Hepatocyte (in vitro differentiated cells): ENCODE measurements around the gene KCNQ1. TPM values are rescaled to one million over a fixed set of nuclear protein-coding genes. Genes with fewer than 3 reads are reported as not detected.

ENCODE experiments used
- DNase-seq: peaks from one replicate; pipeline ENCODE4 v3.0.0-alpha.2; 2016; ENCODE audit warnings: low spot score
- H2AFZ ChIP-seq: fragments of 200-600 bp; sonication (generic); 2 replicates; pipeline ENCODE4 v1.6.0; 2016; ENCODE audit warnings: antibody characterized with exemption, mild to moderate bottlenecking
- H3K27ac ChIP-seq: fragments of 200-600 bp; sonication (generic); 2 replicates; pipeline ENCODE4 v1.5.1; 2016; ENCODE audit warnings: mild to moderate bottlenecking
- H3K27me3 ChIP-seq: fragments of 200-600 bp; sonication (generic); 2 replicates; pipeline ENCODE4 v1.6.1; 2016
- H3K36me3 ChIP-seq: fragments of 200-600 bp; sonication (generic); replicated peaks from 2 replicates; pipeline ENCODE4 v1.5.1; 2016; ENCODE audit warnings: low read depth; ENCODE audit not compliant: insufficient read depth
- H3K4me1 ChIP-seq: fragments of 200-600 bp; sonication (generic); 2 replicates; pipeline ENCODE4 v1.5.1; 2016; ENCODE audit warnings: mild to moderate bottlenecking, moderate library complexity; ENCODE audit not compliant: insufficient read depth
- H3K4me2 ChIP-seq: fragments of 200-600 bp; sonication (generic); 2 replicates; pipeline ENCODE4 v1.6.0; 2016
- H3K4me3 ChIP-seq: fragments of 200-600 bp; sonication (generic); 2 replicates; pipeline ENCODE4 v1.5.1; 2016; ENCODE audit warnings: mild to moderate bottlenecking
- H3K79me2 ChIP-seq: fragments of 200-600 bp; sonication (generic); 2 replicates; pipeline ENCODE4 v1.6.0; 2017; ENCODE audit warnings: mild to moderate bottlenecking
- H3K9me2 ChIP-seq: fragments of 200-600 bp; sonication (generic); replicated peaks from 2 replicates; pipeline ENCODE4 v1.6.0; 2017; ENCODE audit warnings: mild to moderate bottlenecking; ENCODE audit not compliant: insufficient read depth
- H3K9me3 ChIP-seq: fragments of 200-600 bp; sonication (generic); 2 replicates; pipeline ENCODE4 v1.5.1; 2016; ENCODE audit warnings: low read depth, mild to moderate bottlenecking
- H4K20me1 ChIP-seq: fragments of 200-600 bp; sonication (generic); 2 replicates; pipeline ENCODE4 v1.6.0; 2016; ENCODE audit warnings: mild to moderate bottlenecking; ENCODE audit not compliant: insufficient read depth, poor library complexity, severe bottlenecking
- CTCF ChIP-seq: fragments of 200-600 bp; sonication (generic); IDR thresholded peaks from 2 replicates; pipeline ENCODE4 v1.5.1; 2016; ENCODE audit warnings: antibody characterized with exemption, mild to moderate bottlenecking; ENCODE audit not compliant: poor library complexity
- EZH2 ChIP-seq: fragments of 200-600 bp; sonication (generic); IDR thresholded peaks from 2 replicates; pipeline ENCODE4 v1.6.1; 2016; ENCODE audit warnings: antibody characterized with exemption, mild to moderate bottlenecking, borderline replicate concordance
- EZH2phosphoT487 ChIP-seq: fragments of 200-600 bp; sonication (generic); IDR thresholded peaks from one replicate; pipeline ENCODE4 v1.6.1; 2018; ENCODE audit warnings: antibody characterized with exemption, mild to moderate bottlenecking, low read depth, moderate library complexity; ENCODE audit not compliant: unreplicated experiment, severe bottlenecking
- WGBS: methylation state at CpG from one replicate; pipeline ENCODE4 v1.1.6; 2016; ENCODE audit warnings: low lambda C conversion rate; ENCODE audit errors: missing lambda C conversion rate; 5-methylcytosine and 5-hydroxymethylcytosine counted together
- polyA plus RNA-seq: library from polyadenylated mRNA; unstranded; fragments of >200 nt; fragmentation: Nextera tagmentation; extraction: Ambion mirVana; gene quantifications from 2 replicates; pipeline ENCODE4 v1.2.1, GENCODE V29; 2016
- total RNA-seq: library from RNA; depleted of rRNA; stranded (reverse); fragments of >200 nt; gene quantifications from 2 replicates; pipeline ENCODE4 v1.2.3, GENCODE V29; 2014

KCNQ1 gene
- total and polyA plus RNA-seq, 2 experiments from 2014 or later: 1.8 to 6.4 TPM

GRCh38 chr11:2794046-2794967 is 349.5 kb downstream of the KCNQ1 start:
- no peak overlapping the region for H3K4me2 ChIP-seq

DNA sequence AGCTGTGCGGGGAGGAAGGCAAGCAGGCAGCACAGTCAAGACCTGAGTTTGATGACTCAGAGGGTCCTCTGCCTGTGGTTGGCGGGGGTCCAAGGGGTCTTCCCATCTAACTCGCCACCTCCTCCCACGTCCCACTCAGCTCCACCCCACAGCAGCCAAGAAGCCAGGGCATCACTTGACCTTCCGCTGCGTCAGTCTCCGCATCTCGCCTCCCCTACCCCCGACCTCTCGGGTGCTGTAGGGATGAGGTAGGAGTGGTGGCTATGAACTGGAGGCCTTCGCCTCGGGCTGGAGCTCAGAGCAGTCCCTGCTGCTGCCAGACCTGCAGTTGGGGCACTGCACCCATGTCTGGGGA is 350.1 kb downstream of the KCNQ1 start:
- no peaks in the 10 kb centered on the region for H3K27me3 ChIP-seq
- no peaks in the 10 kb centered on the region for H3K79me2 ChIP-seq
- no peak overlapping the region for H2AFZ ChIP-seq
- no peaks in the 10 kb centered on the region for H3K9me2 ChIP-seq
- H3K9me3 ChIP-seq: no peaks in the 10 kb centered on the region
- 92% methylated on average over 12 of the region's 12 CpGs for WGBS
- H3K4me2 ChIP-seq: no peak overlapping the region
- H3K4me1 ChIP-seq: no peaks in the 10 kb centered on the region
- H3K4me3 ChIP-seq: no peak overlapping the region
- no peak overlapping the region for H3K27ac ChIP-seq
- TF ChIP-seq EZH2phosphoT487 (no peak), CTCF (no peak), EZH2 (no peak)
- no peaks in the 10 kb centered on the region for H3K36me3 ChIP-seq
- H4K20me1 ChIP-seq: no peaks in the 10 kb centered on the region
- no peak for DNase-seq

More at GRCh38 chr11:2794046-2794967, 349.5 kb downstream of the KCNQ1 start:
- Histone ChIP-seq H3K27me3 (no peaks in the 10 kb centered on the region), H3K4me3 (no peak overlapping the region), H4K20me1 (no peaks in the 10 kb centered on the region), H3K9me2 (no peaks in the 10 kb centered on the region), H3K27ac (no peak overlapping the region), H3K36me3 (no peaks in the 10 kb centered on the region), H3K4me1 (no peaks in the 10 kb centered on the region), H3K79me2 (no peaks in the 10 kb centered on the region), H3K9me3 (no peaks in the 10 kb centered on the region), H2AFZ (no peak overlapping the region)
- 93% methylated on average over 17 of the region's 18 CpGs for WGBS
- no peak for TF ChIP-seq CTCF
- no peak for TF ChIP-seq EZH2phosphoT487
- no peak for TF ChIP-seq EZH2
- DNase-seq: no peak

GRCh38 chr11:2795491-2795991 is 350.7 kb downstream of the KCNQ1 start:
- Histone ChIP-seq H3K36me3 (no peaks in the 10 kb centered on the region), H3K4me3 (no peak overlapping the region), H2AFZ (no peak overlapping the region), H3K4me1 (no peaks in the 10 kb centered on the region), H3K27ac (no peak overlapping the region), H3K79me2 (no peaks in the 10 kb centered on the region), H4K20me1 (no peaks in the 10 kb centered on the region), H3K9me2 (no peaks in the 10 kb centered on the region), H3K9me3 (no peaks in the 10 kb centered on the region), H3K27me3 (no peaks in the 10 kb centered on the region), H3K4me2 (no peak overlapping the region)
- no peak for TF ChIP-seq CTCF
- no peak for TF ChIP-seq EZH2
- no peak for TF ChIP-seq EZH2phosphoT487
- no peak for DNase-seq
- 92% methylated on average over 10 of the region's 10 CpGs for WGBS
